ENCODE results near the gene PSPC1.
"Not testable (repeated sequence)": the region's sequence is repeated elsewhere in the genome, so short reads cannot be mapped to it uniquely, and the experiment has no call there.

The PSPC1 gene

GRCh38 chr13:19763618-19764017, 19.1 kb downstream of the PSPC1 start:
- no peak for DNase-seq (ENCODE audit: low spot score)

GRCh38 chr13:19759669-19760068, 23.1 kb downstream of the PSPC1 start:
- no peak for DNase-seq (ENCODE audit: low spot score)

DNA sequence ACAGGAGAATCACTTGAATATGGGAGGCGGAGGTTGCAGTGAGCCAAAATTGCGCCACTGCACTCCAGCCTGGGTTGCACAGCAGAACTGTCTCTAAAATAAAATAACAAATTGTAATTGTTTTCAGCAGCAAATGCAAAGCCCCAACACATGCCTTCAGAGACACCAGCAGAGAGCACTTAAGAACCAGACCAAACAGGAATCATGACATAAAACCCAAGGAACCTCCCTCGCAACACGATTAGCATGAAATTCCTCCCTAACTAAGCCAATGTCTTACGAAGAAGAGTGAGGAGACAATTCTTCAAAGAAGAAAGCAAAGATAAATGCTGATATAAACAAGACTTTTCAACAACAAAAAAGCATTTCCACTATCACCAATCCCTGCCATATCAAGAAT, 40.1 kb downstream of the PSPC1 start:
- no peak for DNase-seq (ENCODE audit: low spot score)

DNA sequence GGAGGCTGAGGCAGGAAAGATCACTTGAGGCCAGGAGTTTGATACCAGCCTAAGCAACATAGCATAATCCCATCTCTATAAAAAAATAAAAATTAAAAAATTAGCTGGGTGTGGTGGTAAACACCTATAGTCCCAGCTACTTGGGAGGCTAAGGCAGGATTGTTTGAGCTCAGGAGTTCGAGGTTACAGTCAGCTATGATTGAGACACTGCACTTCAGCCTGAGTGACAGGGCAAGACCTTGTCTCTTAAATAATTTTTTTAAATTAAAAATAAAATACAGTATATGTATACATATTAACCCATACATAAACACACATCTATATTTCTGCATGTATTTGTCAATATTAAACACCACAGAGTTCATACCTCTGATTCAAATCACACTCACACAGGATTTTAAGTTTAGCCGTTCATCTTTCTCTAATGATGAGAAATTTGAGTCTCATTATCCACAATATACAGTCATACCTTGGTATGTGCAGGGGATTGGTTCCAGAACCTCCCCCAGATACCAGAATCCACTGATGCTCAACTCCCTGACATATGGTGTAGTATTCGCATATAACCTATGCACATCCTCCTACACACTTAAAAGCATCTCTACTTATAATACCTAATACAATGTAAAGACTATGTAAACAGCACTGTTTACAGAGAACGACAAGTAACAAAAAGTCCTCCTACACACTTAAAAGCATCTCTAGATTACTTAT, 44.7 kb downstream of the PSPC1 start:
- DNase-seq (ENCODE audit: low spot score) = no peak

GRCh38 chr13:19726611-19727010, 56.1 kb downstream of the PSPC1 start:
- DNase-seq (ENCODE audit: low spot score) = peak; percentile 8

- no peak for DNase-seq (ENCODE audit: low spot score)
Measured at GRCh38 chr13:19725320-19725719, 57.4 kb downstream of the PSPC1 start.

DNA sequence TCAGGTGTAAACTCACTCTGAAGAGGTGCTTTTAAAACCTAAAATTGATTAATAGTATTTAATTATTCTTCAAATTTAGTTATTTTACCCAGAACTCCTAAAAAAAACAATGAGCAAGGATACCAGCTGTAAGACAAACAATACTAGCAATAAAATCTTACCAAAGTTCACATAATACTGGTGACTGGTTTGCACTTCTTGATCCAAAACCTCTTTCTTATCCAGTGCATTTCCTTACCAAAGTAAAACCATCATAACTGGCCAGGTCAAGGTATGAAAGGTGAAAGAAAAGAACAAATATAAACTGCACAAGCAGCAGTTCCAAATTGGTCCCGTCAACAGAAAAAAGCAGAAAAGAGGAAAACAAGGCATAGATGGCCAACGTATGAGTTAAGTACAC, 62.7 kb downstream of the PSPC1 start:
- no peak for DNase-seq (ENCODE audit: low spot score)

DNA sequence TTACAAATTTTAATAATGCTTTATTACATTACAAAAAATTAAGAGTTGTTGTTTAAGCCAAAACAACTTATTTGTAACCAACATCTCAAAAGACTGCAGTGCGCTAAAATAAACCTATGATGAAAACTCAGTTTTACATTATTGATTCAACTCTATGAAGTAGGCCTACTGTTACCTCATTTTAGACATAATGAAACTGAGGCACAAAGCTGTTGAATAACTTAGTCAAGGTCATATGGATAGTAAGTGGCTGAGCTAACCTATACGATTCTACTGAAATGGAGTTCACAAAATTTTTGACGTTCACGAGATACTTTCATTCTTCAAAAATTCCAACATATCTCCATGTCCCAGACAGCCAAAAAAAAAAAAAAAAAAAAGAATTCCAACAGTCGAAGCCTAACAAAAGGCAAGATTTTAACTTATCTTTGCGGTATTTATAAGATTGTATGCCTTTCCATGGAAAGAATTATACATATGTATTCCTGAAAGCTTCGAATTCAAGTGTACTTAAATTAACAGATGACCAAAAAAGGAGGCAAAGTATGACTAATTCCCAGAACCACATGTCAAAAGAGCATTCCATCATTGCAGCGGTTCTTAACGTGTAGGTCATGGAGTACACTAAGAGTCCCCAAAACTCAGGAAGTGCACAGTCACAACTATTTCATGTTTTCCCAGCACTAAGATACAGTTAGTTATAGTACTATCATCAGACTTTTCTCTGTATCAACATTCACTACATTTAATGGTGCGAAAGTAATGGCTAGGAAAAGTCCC, 69.4 kb downstream of the PSPC1 start:
- peak; percentile 17 for DNase-seq (ENCODE audit: low spot score)

DNA sequence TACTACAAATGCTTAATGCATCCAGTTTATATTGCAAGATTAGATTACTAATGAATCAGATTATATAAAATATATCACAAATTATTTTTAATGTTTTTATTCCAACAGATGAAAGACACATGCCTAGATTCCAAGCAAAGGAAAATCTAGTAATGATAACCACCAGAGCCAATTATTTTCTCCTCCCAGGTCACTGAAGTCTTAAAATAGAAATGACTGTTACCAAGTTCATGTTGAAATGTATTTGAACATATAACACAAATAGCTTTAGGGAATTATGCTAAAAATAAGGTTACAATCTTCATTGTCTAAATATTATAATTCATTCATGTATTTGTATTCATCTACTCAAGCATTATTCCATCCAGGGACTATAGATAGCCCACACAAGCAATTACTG, 73.0 kb downstream of the PSPC1 start:
- not testable (repeated sequence) for DNase-seq (ENCODE audit: low spot score)

DNA sequence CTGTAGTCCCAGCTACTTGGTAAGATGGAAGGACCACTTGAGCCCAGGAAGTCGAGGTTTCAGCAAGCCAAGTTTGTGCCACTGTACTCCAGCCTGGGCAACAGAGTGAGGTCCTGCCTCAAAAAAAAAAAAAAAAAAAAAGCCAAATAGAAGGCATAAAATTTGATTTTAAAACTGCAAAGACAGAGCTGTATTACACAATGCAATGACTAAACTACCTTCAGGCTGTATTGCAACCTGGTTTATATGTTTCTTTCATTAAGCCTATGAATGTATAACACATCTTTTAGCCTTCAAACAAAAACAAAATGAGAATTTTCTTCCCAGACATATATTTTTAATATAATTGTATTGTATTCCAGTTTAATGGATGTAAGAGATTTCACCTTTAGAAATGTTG, 73.7 kb downstream of the PSPC1 start:
- DNase-seq (ENCODE audit: low spot score) = not testable (repeated sequence)

DNA sequence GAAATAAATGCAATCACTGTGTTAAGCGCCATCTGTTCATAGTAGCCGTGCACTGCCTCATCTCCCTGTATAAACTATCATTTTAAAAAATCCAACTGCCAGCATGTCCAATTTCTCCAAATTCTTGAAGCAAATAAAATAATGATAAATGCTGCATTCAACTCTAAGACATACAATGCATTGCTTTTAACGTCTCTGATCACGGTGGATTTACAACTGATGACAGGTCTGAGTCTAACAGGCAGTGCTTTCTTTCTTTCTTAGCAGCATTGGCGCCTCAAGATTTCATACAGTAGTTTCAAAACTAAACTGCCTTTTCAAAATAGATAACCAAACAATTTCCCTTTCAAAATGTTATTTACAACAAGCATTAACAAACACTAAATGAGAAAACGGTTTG, 78.5 kb downstream of the PSPC1 start:
- not testable (repeated sequence) for DNase-seq (ENCODE audit: low spot score)

- not testable (repeated sequence) for DNase-seq (ENCODE audit: low spot score)
Measured at GRCh38 chr13:19701619-19702018, 81.1 kb downstream of the PSPC1 start.

GRCh38 chr13:19700963-19701362, 81.8 kb downstream of the PSPC1 start:
- not testable (repeated sequence) for DNase-seq (ENCODE audit: low spot score)

DNA sequence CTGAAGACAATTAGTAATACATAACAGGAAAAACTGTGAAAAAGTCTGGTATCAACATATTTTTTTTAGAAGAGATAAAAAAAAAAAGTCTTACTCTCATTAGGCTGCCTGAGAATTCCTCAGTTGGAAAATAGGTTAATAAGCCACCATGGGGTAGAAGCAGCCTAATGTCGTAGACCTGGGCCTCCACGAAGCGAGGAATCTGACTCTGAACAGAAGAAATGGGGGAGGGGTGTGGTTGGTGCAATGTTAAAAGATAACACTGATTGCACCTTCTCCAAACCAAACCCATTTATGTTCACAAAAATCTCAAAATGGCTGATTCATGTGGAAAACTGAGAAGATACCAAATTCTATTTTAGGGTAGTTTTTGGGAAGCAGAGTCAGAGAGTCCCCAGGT, 86.9 kb downstream of the PSPC1 start:
- DNase-seq (ENCODE audit: low spot score) = no peak

GRCh38 chr13:19695428-19695827, 87.3 kb downstream of the PSPC1 start:
- DNase-seq (ENCODE audit: low spot score) = no peak

DNA sequence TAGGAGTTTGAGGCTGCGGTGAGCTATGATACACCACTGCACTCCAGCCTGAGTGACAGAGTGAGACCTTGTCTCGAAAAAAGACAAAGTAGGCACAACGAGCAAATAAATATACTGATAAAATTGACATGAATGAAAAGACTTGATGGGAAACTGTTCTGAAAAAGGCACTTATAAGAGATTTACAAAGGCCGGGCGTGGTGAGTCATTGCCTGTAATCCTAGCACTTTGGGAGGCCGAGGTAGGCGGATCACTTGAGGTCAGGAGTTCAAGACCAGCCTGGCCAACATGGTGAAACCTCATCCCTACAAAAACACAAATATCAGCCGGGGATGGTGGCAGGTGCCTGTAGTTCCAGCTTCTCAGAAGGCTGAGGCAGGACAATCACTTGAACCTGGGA, 91.3 kb downstream of the PSPC1 start:
- not testable (repeated sequence) for DNase-seq (ENCODE audit: low spot score)

- DNase-seq (ENCODE audit: low spot score) = no peak
Measured at GRCh38 chr13:19685437-19685836, 97.3 kb downstream of the PSPC1 start.

- no peak for DNase-seq (ENCODE audit: low spot score)
Measured at GRCh38 chr13:19685034-19685433, 97.7 kb downstream of the PSPC1 start.

DNA sequence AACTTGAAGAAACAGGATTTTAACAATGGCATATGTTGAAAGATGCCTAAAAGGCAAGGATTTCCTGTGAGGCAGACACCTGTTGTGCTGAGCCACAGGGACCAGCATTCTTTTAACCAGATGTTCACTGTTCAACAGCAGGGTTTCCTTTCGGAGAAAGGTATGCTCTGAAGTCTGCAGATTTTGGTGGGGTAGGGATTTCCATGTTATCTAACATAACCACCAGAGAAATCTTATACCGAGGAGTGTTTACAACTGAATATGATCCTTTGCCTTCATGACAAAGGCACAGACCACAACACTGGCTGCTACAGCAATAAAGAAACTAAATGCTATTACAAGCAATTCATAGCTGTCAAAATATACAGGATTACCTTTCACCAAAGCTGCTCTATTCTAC, 101.2 kb downstream of the PSPC1 start:
- DNase-seq (ENCODE audit: low spot score) = no peak

DNA sequence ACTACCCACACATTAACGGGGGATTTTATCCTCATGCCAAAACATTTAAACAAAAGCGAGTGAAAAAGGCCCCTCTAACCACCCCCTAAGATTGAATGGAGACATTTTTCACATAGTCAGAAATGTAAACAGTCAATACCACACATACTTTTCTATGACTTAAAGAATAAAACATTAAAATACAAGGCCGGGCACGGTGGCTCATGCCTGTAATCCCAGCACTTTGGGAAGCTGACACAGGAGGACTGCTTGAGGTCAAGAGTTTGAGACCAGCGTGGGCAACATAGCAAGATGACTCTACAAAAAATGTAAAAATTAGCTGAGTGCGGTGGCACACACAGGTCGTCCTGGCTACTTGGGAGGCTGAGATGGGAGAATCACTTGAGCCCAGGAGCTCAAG, 102.0 kb downstream of the PSPC1 start:
- no peak for DNase-seq (ENCODE audit: low spot score)

DNA sequence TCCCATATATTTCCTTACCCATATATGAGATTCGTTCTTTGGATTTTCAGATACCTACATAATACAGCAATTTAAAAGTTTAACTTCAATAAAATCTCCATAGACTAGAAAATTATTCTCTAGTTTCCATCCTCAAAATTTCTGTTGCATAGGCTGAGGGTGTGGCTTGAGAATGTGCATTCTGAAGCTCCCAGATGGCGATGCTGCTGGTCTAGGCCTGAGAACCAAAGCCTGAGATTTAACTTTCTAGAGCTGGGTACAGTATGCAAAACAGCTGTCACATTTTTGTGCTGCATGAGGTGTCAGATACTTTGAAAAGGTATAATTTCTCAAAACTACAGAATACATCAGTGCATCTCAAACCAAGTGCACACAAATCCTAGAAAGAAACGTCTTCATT, 106.6 kb downstream of the PSPC1 start:
- DNase-seq (ENCODE audit: low spot score) = no peak

DNA sequence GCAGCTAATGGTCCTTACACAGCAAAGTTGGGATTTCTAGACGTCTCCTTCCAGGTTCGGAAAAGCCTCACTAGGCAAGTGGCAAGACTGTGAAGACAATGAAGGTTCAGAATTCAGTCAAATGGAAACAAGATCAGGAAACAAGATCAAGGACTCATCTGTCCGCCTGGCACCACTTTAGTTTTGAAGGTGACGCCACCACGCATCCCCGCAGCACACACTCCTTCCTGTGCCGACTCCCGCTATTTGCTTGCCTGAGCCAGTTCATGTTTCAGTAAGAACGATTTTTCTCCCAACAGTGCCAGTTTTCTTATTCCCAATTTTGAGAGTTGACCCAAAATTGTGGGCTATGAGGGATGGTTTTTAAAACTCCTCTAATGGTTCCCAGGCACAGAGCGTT, 107.8 kb downstream of the PSPC1 start:
- no peak for DNase-seq (ENCODE audit: low spot score)

Measured in GM03348 (cell line).